BJ (cell line): ENCODE results near the gene ACCS. TPM values are rescaled to one million over a fixed set of nuclear protein-coding genes. Genes with fewer than 3 reads are reported as not detected.

ENCODE experiments used
- CTCF ChIA-PET: fragments of 350-600 bp; formaldehyde crosslinking; extraction: SDS; loops from one replicate; lab custom pipeline; 2021; ENCODE audit warnings: antibody characterized with exemption, inconsistent platforms; lab: Yijun Ruan, JAX
- POLR2A ChIA-PET: fragments of 300-600 bp; sonication (Branson Sonifier 250); formaldehyde crosslinking; extraction: SDS; loops from one replicate; lab custom pipeline; 2021; ENCODE audit warnings: antibody characterized with exemption; lab: Charles Lee
- DNase-seq: peaks from one replicate; pipeline ENCODE4 v3.0.0-alpha.2; 2011; ENCODE audit warnings: low read depth
- H3K27me3 ChIP-seq: 2 replicates; pipeline ENCODE4 v1.6.0; 2011; ENCODE audit warnings: low read length; ENCODE audit not compliant: control insufficient read depth, insufficient read depth
- H3K36me3 ChIP-seq: 2 replicates; pipeline ENCODE4 v1.5.1; 2011; ENCODE audit warnings: low read length; ENCODE audit not compliant: control insufficient read depth, insufficient read depth
- H3K4me3 ChIP-seq: 2 replicates; pipeline ENCODE4 v1.5.1; 2011; ENCODE audit warnings: low read depth, mild to moderate bottlenecking, control low read depth, low read length
- CTCF ChIP-seq: IDR thresholded peaks from 2 replicates; pipeline ENCODE4 v1.5.1; 2011; ENCODE audit warnings: low read depth, mild to moderate bottlenecking, control low read depth, inconsistent platforms, low read length, moderate library complexity; ENCODE audit not compliant: insufficient read depth
- polyA plus RNA-seq: library from polyadenylated mRNA; depleted of rRNA; stranded (reverse); fragments of >200 nt; gene quantifications from 2 replicates; pipeline ENCODE4 v1.2.3, GENCODE V29; 2011

Gene ACCS
- polyA plus RNA-seq, 1 experiment: 13.7 TPM

GRCh38 chr11:44051171-44051570 is 14.9 kb upstream of the ACCS start:
- CTCF ChIA-PET: no interaction called here
- no peak for TF ChIP-seq CTCF
- Histone ChIP-seq H3K27me3 (peaks cover 7% of the 10 kb centered on the region), H3K4me3 (no peak overlapping the region), H3K36me3 (no peaks in the 10 kb centered on the region)
- no peak for DNase-seq
- POLR2A ChIA-PET: no interaction called here

- DNase-seq: no peak
- ChIA-PET CTCF (interaction anchor here (0.6 to 2.1 kb wide), 6 partner anchors 9 to 167 kb away, joined by 3 to 11 read pairs (median 3); partner anchors contain the start of gene ACCS), POLR2A (no interaction called here)
- TF ChIP-seq CTCF: no peak
- peaks cover 8% of the 10 kb centered on the region; the same call in 1 of the 2 replicates for H3K27me3 ChIP-seq
- H3K4me3 ChIP-seq: no peak overlapping the region
- H3K36me3 ChIP-seq: no peaks in the 10 kb centered on the region
Observed at GRCh38 chr11:44057340-44057739, 8.7 kb upstream of the ACCS start.

- Histone ChIP-seq H3K27me3 (peaks cover 8% of the 10 kb centered on the region; the same call in 1 of the 2 replicates), H3K4me3 (no peak overlapping the region), H3K36me3 (no peaks in the 10 kb centered on the region)
- no peak for DNase-seq
- ChIA-PET POLR2A (no interaction called here), CTCF (interaction anchor here (1.6 to 2.1 kb wide), 2 partner anchors 39 to 168 kb away, joined by 3 to 11 read pairs; no protein-coding TSS in a partner anchor)
- TF ChIP-seq CTCF: no peak
Observed at GRCh38 chr11:44058275-44058674, 7.8 kb upstream of the ACCS start.

GRCh38 chr11:44065161-44065661 is 859 bp upstream of the ACCS start:
- CTCF ChIA-PET: interaction anchor here (0.6 to 1.9 kb wide), 3 partner anchors 13 to 639 kb away, joined by 3 to 6 read pairs (median 4); no protein-coding TSS in a partner anchor
- POLR2A ChIA-PET: interaction anchor here (0.6 kb wide), 1 partner anchor 1022 kb away, joined by 3 read pairs; no protein-coding TSS in a partner anchor
- TF ChIP-seq CTCF: no peak
- no peak overlapping the region for H3K4me3 ChIP-seq
- no peaks in the 10 kb centered on the region for H3K27me3 ChIP-seq
- DNase-seq: no peak
- no peaks in the 10 kb centered on the region; the same call in 1 of the 2 replicates for H3K36me3 ChIP-seq

- CTCF ChIA-PET: interaction anchor here (0.8 to 2.6 kb wide), 4 partner anchors 10 to 112 kb away, joined by 3 to 18 read pairs (median 4); partner anchors contain the start of gene EXT2
- POLR2A ChIA-PET: no interaction called here
- H3K27me3 ChIP-seq: no peaks in the 10 kb centered on the region
- peak; percentile 15 for DNase-seq
- peak overlapping the region; percentile 76 for H3K4me3 ChIP-seq
- H3K36me3 ChIP-seq: no peaks in the 10 kb centered on the region; the same call in 1 of the 2 replicates
- TF ChIP-seq CTCF: no peak
Observed at GRCh38 chr11:44066732-44067141, 667 bp downstream of the ACCS start.
